Measurements from ENCODE around the gene ENG.

ENG gene

GRCh38 chr9:127874301-127875221 lies 20.1 kb upstream of the ENG start:
- peak in 1 of 2 donors; percentile 72 for DNase-seq
- intact Hi-C loops (cut with DNase I; ENCODE audit: low total_unique reads) = loop anchor here (5.0 kb wide), 2 partner anchors 87 to 137 kb away; partner anchors contain the start of genes CDK9 and TOR2A
- peaks cover 0 to 37% (median 23%) of the 10 kb centered on the region in 3 donors for H3K36me3 ChIP-seq

GRCh38 chr9:127873886-127874285 lies 19.4 kb upstream of the ENG start:
- no peak for TF ChIP-seq CTCF (IDR thresholded peaks at IDR 0.05)
- Histone ChIP-seq H3K9me3 (no peaks in the 10 kb centered on the region), H3K4me3 (peak overlapping the region; percentile 19 to 21), H3K27me3 (no peaks in the 10 kb centered on the region), H3K36me3 (peaks cover 0 to 42% (median 29%) of the 10 kb centered on the region in 3 donors), H3K4me1 (peaks cover 0 to 55% (median 53%) of the 10 kb centered on the region in 4 donors), H3K27ac (peak overlapping the region; percentile 76 to 81)
- intact Hi-C loops (cut with DNase I; ENCODE audit: low total_unique reads) = loop anchor here (5.0 kb wide), 2 partner anchors 87 to 137 kb away; partner anchors contain the start of genes CDK9 and TOR2A
- peak; percentile 85 to 95 for DNase-seq

More at GRCh38 chr9:127874301-127875221, 20.1 kb upstream of the ENG start:
- peak overlapping the region; percentile 76 to 81 for H3K27ac ChIP-seq
- peaks cover 0 to 55% (median 53%) of the 10 kb centered on the region in 4 donors for H3K4me1 ChIP-seq
- H3K9me3 ChIP-seq = no peaks in the 10 kb centered on the region
- no peaks in the 10 kb centered on the region for H3K27me3 ChIP-seq
- H3K4me3 ChIP-seq = peak overlapping the region; percentile 19 to 21
- TF ChIP-seq CTCF (IDR thresholded peaks at IDR 0.05) = no peak

GRCh38 chr9:127873223-127873691 lies 18.8 kb upstream of the ENG start:
- TF ChIP-seq CTCF (IDR thresholded peaks at IDR 0.05) = no peak
- peak overlapping the region; percentile 76 to 81 for H3K27ac ChIP-seq
- no peak overlapping the region for H3K4me3 ChIP-seq
- peaks cover 0 to 49% (median 49%) of the 10 kb centered on the region in 4 donors for H3K4me1 ChIP-seq
- intact Hi-C loops (cut with DNase I; ENCODE audit: low total_unique reads) = loop anchor here (5.0 kb wide), 2 partner anchors 86 to 136 kb away; partner anchors contain the start of genes CDK9 and TOR2A
- no peaks in the 10 kb centered on the region for H3K27me3 ChIP-seq
- H3K36me3 ChIP-seq = peaks cover 0 to 49% (median 36%) of the 10 kb centered on the region in 3 donors
- no peak for DNase-seq
- H3K9me3 ChIP-seq = no peaks in the 10 kb centered on the region

GRCh38 chr9:127872369-127873222 lies 18.1 kb upstream of the ENG start:
- Histone ChIP-seq H3K4me1 (peaks cover 0 to 44% (median 43%) of the 10 kb centered on the region in 4 donors), H3K27me3 (no peaks in the 10 kb centered on the region), H3K4me3 (no peak overlapping the region), H3K36me3 (peaks cover 6 to 55% (median 42%) of the 10 kb centered on the region in 3 donors), H3K9me3 (no peaks in the 10 kb centered on the region), H3K27ac (peak overlapping the region; percentile 76 to 81)
- intact Hi-C loops (cut with DNase I; ENCODE audit: low total_unique reads) = loop anchor here (5.0 kb wide), 2 partner anchors 85 to 135 kb away; partner anchors contain the start of genes CDK9 and TOR2A
- DNase-seq = no peak
- no peak for TF ChIP-seq CTCF (IDR thresholded peaks at IDR 0.05)

- Histone ChIP-seq H3K4me1 (peaks cover 0 to 37% (median 34%) of the 10 kb centered on the region in 4 donors), H3K27me3 (no peaks in the 10 kb centered on the region), H3K27ac (no peak overlapping the region), H3K4me3 (no peak overlapping the region), H3K36me3 (peaks cover 8 to 66% (median 47%) of the 10 kb centered on the region in 3 donors), H3K9me3 (no peaks in the 10 kb centered on the region)
- intact Hi-C loops (cut with DNase I; ENCODE audit: low total_unique reads) = loop anchor here (5.0 kb wide), 2 partner anchors 84 to 134 kb away; partner anchors contain the start of genes CDK9 and TOR2A
- DNase-seq = no peak
- TF ChIP-seq CTCF (IDR thresholded peaks at IDR 0.05) = no peak
These were observed 17.1 kb upstream of the ENG start for GRCh38 chr9:127871531-127871930.
